AG09319 (cell line): ENCODE results near the gene TNFRSF8.
"Not testable (repeated sequence)": the region's sequence is repeated elsewhere in the genome, so short reads cannot be mapped to it uniquely, and the experiment has no call there.

Experiments
- DNase-seq: peaks from one replicate; pipeline ENCODE4 v3.0.0-alpha.2; 2010; ENCODE audit warnings: low read depth; ENCODE audit errors: extremely low read depth
- CTCF ChIP-seq: IDR thresholded peaks from 2 replicates; pipeline ENCODE4 v1.5.1; 2011; ENCODE audit warnings: low read depth, mild to moderate bottlenecking, inconsistent platforms, low read length, moderate library complexity

Gene TNFRSF8

DNA sequence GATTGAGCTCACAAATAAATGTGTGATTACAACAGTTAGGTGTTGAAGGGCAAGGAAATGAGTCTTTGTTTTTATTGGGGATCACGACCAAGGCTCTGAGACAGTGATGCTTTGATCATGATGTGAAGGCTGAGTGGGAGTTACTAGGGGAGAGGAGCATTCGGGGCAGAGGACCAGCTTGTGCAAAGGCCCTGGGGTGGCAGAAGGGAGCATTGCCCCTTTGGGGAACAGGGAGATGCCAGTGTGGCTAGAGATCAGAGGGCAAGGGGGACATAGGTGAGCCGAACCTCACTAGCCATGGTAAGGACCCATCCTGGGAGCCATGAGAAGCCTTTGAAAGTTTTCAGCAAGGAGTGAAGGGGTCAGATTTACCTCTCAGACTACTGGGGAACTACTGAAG, 31.1 kb downstream of the TNFRSF8 start:
- TF ChIP-seq CTCF: no peak
- DNase-seq: no peak

GRCh38 chr1:12095452-12096263, 32.6 kb downstream of the TNFRSF8 start:
- no peak for TF ChIP-seq CTCF
- no peak for DNase-seq

GRCh38 chr1:12096615-12097014, 33.5 kb downstream of the TNFRSF8 start:
- TF ChIP-seq CTCF: no peak
- no peak for DNase-seq

DNA sequence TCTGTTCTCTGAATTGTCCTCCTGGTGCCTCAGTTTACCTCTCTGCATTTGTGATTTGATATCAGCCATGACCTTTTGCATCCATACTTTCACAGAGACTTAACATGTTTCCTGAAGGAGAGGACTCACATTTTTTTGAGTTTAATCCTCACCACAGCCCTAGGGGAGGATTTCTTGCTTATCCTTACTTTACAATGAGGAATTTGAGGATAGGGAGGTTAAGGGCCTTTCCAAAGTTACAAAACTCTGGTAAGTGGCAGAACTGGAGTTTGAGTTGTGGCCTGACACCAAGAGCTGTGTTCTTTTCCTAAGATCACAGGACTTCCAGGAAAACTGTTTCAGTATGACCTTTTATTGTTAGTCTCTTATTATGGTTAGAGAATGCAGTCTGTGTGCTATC, 34.2 kb downstream of the TNFRSF8 start:
- no peak for DNase-seq
- TF ChIP-seq CTCF: no peak

GRCh38 chr1:12098786-12099185, 35.7 kb downstream of the TNFRSF8 start:
- no peak for DNase-seq
- TF ChIP-seq CTCF: no peak

- no peak for TF ChIP-seq CTCF
These were observed 36.5 kb downstream of the TNFRSF8 start for GRCh38 chr1:12099610-12100009.

GRCh38 chr1:12100071-12100470, 37.0 kb downstream of the TNFRSF8 start:
- DNase-seq: no peak

More at GRCh38 chr1:12099610-12100009, 36.5 kb downstream of the TNFRSF8 start:
- DNase-seq: no peak

GRCh38 chr1:12101120-12101519, 38.0 kb downstream of the TNFRSF8 start:
- not testable (repeated sequence) for DNase-seq

More at GRCh38 chr1:12100071-12100470, 37.0 kb downstream of the TNFRSF8 start:
- TF ChIP-seq CTCF: no peak
